Prostate gland (tissue), 2 donors: Measurements from ENCODE around the gene GGA3.

Experiments
- POLR2AphosphoS5 ChIP-seq: sonication (generic); formaldehyde crosslinking; IDR thresholded peaks from one replicate; pipeline ENCODE4 v1.6.1; 2017; ENCODE audit warnings: antibody characterized with exemption
- TF ChIP-seq, protein P1 (sequence below), 4 experiments: fragments of 200-600 bp in 2 of 4; fragments of 450-650 bp in 2 of 4; sonication (generic) in 2 of 4; IDR thresholded peaks; 1 replicate in 3 of 4; 2 replicates in 1 of 4; pipeline ENCODE4 v1.5.1; 2016 to 2019; ENCODE audit warnings: antibody characterized with exemption in 4 of 4, mild to moderate bottlenecking in 2 of 4, moderate library complexity in 2 of 4

DNA sequence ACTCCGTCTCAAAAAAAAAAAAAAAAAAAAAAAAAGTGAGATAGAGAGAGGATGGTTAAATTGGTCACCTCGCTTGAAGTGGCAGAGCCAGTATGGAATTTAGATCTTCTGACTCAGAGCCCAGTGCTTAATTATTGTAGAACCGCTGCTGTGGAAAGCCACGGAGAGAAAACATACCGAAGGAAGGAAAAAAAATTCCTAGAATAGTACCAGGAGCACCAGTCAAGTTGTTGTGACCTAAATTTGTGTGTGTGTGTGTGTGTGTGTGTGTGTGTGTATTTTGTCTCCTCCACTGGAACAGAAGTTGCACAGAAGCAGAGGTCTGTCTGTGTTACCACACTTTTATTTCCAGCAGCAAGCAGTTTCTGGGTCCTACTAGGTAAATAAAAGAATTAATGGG is 66.5 kb downstream of the GGA3 start:
- TF ChIP-seq, protein P1, sequence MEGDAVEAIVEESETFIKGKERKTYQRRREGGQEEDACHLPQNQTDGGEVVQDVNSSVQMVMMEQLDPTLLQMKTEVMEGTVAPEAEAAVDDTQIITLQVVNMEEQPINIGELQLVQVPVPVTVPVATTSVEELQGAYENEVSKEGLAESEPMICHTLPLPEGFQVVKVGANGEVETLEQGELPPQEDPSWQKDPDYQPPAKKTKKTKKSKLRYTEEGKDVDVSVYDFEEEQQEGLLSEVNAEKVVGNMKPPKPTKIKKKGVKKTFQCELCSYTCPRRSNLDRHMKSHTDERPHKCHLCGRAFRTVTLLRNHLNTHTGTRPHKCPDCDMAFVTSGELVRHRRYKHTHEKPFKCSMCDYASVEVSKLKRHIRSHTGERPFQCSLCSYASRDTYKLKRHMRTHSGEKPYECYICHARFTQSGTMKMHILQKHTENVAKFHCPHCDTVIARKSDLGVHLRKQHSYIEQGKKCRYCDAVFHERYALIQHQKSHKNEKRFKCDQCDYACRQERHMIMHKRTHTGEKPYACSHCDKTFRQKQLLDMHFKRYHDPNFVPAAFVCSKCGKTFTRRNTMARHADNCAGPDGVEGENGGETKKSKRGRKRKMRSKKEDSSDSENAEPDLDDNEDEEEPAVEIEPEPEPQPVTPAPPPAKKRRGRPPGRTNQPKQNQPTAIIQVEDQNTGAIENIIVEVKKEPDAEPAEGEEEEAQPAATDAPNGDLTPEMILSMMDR (IDR thresholded peaks at IDR 0.05): no peak
- TF ChIP-seq POLR2AphosphoS5: no peak
